Right lobe of liver (tissue), 6 donors: ENCODE data around the gene HNRNPA0. TPM values are rescaled to one million over a fixed set of nuclear protein-coding genes. Genes with fewer than 3 reads are reported as not detected.
A peak's percentile ranks its signal among the peaks of the same experiment; 100 is the strongest.

Experiments
- ATAC-seq, 4 donors: fragments of 200-7000 bp; cut with Tn5 transposase; one replicate each; pipeline ENCODE4 v1.9.1; 2020; ENCODE audit warnings: mild to moderate bottlenecking in 4 of 4, moderate library complexity in 4 of 4
- DNase-seq, 3 donors: peaks; one replicate each; pipeline ENCODE4 v3.0.0-alpha.2; 2020
- H3K27ac ChIP-seq, 3 donors: fragments of 200-600 bp; one replicate each; pipeline ENCODE4 v1.8.0; 2022
- H3K27me3 ChIP-seq, 2 donors: fragments of 200-600 bp; one replicate each; pipeline ENCODE4 v1.8.0; 2022
- H3K36me3 ChIP-seq, 4 donors: fragments of 200-600 bp; sonication (generic) in 1 of 4; one replicate each; pipeline versions ENCODE4 v1.5.1 to v1.8.0; 2017 to 2022; ENCODE audit warnings: control low read depth in 1 of 4
- H3K4me1 ChIP-seq, 4 donors: fragments of 200-600 bp; sonication (generic) in 1 of 4; one replicate each; pipeline versions ENCODE4 v1.5.1 to v1.8.0; 2017 to 2022; ENCODE audit warnings: control low read depth in 1 of 4
- H3K4me3 ChIP-seq, 3 donors: fragments of 200-600 bp; one replicate each; pipeline ENCODE4 v1.8.0; 2022
- H3K9me3 ChIP-seq, 4 donors: fragments of 200-600 bp; sonication (generic) in 1 of 4; one replicate each; pipeline versions ENCODE4 v1.5.1 to v1.8.0; 2017 to 2022; ENCODE audit warnings: control low read depth in 1 of 4
- POLR2A ChIP-seq: fragments of 450-650 bp; IDR thresholded peaks from one replicate; pipeline ENCODE4 v1.6.1; 2017; ENCODE audit warnings: antibody characterized with exemption, mild to moderate bottlenecking
- WGBS: methylation state at CpG from one replicate; pipeline ENCODE4 v1.1.6; 2018; ENCODE audit warnings: low coverage, low lambda C conversion rate; ENCODE audit not compliant: insufficient coverage; ENCODE audit errors: missing lambda C conversion rate; 5-methylcytosine and 5-hydroxymethylcytosine counted together
- intact Hi-C, 2 donors: fragments of 100-400 bp; cut with DNase I; formaldehyde crosslinking; loops; one replicate each; pipeline versions ENCODE4 v1.11.2 to v1.14.1; 2022
- long read RNA-seq: library from polyadenylated mRNA; unstranded; transcript quantifications from one replicate; pipeline ENCODE4 v2.0.0, GENCODE V29; 2019
- total RNA-seq, 6 experiments: library from RNA; depleted of rRNA in 2 of 6; stranded (reverse); fragments of >200 nt in 2 of 6; fragmentation: NEBNext Ultra II Directional in 3 of 6; extraction: Animal tissue kit (Norgen Biotek cat#: 25700) in 3 of 6; gene quantifications; one replicate each; pipeline versions ENCODE4 v1.1.0 to v1.2.4, GENCODE V29; 2016 to 2023
- TF ChIP-seq, protein P1 (sequence below), 4 donors: fragments of 200-600 bp in 3 of 4; fragments of 450-650 bp in 1 of 4; IDR thresholded peaks; one replicate each; pipeline versions ENCODE4 v1.5.1 to v1.8.0; 2016 to 2022; ENCODE audit warnings: antibody characterized with exemption in 4 of 4, mild to moderate bottlenecking in 2 of 4
- donor health status: DM: no; HTN: yes; CAD: no.
- donor health status: DM: no; HTN: no; CAD: no.
- donor health status: DM: no; HTN: no; CAD: no.
- donor health status: DM: no; HTN: yes; CAD: no.
- donor health status: DM: no; HTN: yes; CAD: no.

Gene HNRNPA0
- total RNA-seq: 1 to 10 TPM; 3.6 to 9.8 (median 8.1) TPM
- long read RNA-seq, full-length matches to known transcripts: 1 of 1 reads
- long read RNA-seq, partial matches to known transcripts: 0 of 1 reads
- long read RNA-seq, other reads (novel, unspliced or antisense): 0 of 1 reads

DNA sequence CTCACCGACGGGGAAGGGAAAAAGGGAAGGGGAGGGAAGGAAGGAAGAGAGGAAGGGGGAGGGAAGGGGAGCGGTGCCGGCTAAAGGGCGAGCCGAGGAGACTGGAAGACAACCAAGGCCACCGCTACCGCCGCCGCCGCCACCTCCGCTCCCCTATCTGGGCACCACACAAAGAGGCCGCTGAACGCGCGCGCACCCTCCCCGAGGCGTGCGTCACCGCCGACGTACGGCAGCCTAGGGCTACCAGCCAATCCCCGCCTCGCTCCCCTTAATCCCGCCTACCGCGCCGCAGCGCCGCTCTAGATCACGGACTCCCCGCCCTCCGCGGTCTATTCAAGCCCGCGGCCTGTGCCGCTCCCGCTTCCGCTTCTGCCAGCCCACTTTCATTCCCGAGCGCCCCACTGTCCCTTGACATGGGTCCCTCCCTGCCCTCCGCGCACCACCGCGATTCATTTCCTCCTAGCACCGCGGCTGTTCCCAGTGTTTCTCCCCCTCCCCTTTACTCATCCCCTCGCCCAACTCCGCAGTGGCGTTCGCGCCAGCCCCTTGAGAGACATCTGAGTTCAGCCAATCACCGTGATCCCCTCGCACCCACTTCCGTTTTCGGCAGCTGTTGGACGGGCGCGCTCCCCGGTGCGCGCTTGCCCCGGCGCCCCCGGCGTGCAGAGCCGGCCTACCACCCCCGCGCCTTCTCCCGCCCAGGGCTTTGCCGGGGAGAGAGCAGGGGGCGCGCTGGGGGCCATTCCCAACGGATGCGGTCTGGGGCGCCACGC is at the start of gene HNRNPA0:
Gene HNRNPA0, minus strand, starts transcription at position 176 of the 773 bp plus-strand sequence. CDS start 297 bp downstream, outside the sequence.
- peak; percentile 89 to 94 (median 92) for ATAC-seq
- 0% methylated on average over 19 of the region's 79 CpGs for WGBS
- DNase-seq: peak; percentile 98 to 99 (median 98)
- no peaks in the 10 kb centered on the region for H3K27me3 ChIP-seq
- peak within 1 kb of the TSS; percentile 99 for H3K27ac ChIP-seq
- H3K4me1 ChIP-seq: peaks cover 0 to 17% (median 5%) of the 10 kb centered on the region in 4 donors
- intact Hi-C loops: no loop called here
- H3K36me3 ChIP-seq: no peaks in the 10 kb centered on the region
- no peaks in the 10 kb centered on the region for H3K9me3 ChIP-seq
- TF ChIP-seq POLR2A: peak; percentile 98
- TF ChIP-seq, protein P1, sequence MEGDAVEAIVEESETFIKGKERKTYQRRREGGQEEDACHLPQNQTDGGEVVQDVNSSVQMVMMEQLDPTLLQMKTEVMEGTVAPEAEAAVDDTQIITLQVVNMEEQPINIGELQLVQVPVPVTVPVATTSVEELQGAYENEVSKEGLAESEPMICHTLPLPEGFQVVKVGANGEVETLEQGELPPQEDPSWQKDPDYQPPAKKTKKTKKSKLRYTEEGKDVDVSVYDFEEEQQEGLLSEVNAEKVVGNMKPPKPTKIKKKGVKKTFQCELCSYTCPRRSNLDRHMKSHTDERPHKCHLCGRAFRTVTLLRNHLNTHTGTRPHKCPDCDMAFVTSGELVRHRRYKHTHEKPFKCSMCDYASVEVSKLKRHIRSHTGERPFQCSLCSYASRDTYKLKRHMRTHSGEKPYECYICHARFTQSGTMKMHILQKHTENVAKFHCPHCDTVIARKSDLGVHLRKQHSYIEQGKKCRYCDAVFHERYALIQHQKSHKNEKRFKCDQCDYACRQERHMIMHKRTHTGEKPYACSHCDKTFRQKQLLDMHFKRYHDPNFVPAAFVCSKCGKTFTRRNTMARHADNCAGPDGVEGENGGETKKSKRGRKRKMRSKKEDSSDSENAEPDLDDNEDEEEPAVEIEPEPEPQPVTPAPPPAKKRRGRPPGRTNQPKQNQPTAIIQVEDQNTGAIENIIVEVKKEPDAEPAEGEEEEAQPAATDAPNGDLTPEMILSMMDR (IDR thresholded peaks at IDR 0.05): no peak
- peak within 1 kb of the TSS; percentile 79 to 83 (median 80) for H3K4me3 ChIP-seq

DNA sequence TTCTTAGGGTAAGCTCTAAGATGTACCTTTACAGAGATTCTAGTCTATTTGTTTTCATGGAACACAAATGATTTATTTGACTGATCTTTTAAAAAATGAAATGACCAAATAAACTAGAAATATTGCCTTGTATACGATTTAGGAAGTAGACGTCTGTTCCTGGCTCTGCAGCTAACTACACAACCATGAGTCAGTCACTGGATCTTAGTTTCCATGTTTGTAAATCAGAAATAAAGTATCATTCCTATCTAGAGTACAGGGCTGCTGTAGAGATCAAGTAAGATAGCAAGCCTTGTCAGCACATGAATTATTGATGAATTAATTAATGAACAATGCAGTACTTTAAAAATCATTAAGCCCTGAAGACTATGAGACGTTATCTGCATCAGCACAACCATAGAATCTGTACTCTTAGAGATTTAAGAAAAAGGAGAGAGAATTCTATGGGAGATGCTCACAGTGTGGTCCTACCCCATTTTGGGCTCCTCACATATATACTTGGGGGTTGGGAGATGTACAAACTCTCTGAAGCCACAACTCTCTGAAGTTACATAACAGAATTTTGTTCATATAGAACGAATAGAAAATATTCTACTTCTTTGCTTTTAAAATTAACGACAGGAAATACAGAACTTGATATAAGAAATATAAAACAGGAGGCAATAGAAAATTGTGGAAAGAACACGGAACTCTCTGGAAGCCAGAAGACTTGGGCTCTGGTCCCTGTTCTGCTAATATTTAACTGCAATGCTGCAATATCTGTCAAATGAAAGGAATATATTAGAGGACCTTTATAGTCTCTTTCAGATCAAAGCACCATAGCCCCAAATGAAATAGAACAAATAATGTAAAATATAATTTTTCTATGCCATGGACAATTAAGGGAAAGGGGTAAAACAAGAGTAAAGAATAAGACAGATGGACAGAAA is 48.4 kb upstream of the HNRNPA0 start:
- Histone ChIP-seq H3K36me3 (no peaks in the 10 kb centered on the region), H3K27ac (peak overlapping the region in 1 of 3 donors; percentile 82), H3K27me3 (no peaks in the 10 kb centered on the region), H3K4me3 (peak overlapping the region in 1 of 3 donors; percentile 50), H3K4me1 (peaks cover 0 to 14% (median 0%) of the 10 kb centered on the region in 4 donors), H3K9me3 (no peaks in the 10 kb centered on the region)
- TF ChIP-seq, protein P1 (IDR thresholded peaks at IDR 0.05): no peak
- TF ChIP-seq POLR2A: no peak
- ATAC-seq (peak; percentile 87 to 96 (median 88)), DNase-seq (no peak)
- WGBS: 39% methylated on average over 6 of the region's 6 CpGs
- intact Hi-C loops: no loop called here

DNA sequence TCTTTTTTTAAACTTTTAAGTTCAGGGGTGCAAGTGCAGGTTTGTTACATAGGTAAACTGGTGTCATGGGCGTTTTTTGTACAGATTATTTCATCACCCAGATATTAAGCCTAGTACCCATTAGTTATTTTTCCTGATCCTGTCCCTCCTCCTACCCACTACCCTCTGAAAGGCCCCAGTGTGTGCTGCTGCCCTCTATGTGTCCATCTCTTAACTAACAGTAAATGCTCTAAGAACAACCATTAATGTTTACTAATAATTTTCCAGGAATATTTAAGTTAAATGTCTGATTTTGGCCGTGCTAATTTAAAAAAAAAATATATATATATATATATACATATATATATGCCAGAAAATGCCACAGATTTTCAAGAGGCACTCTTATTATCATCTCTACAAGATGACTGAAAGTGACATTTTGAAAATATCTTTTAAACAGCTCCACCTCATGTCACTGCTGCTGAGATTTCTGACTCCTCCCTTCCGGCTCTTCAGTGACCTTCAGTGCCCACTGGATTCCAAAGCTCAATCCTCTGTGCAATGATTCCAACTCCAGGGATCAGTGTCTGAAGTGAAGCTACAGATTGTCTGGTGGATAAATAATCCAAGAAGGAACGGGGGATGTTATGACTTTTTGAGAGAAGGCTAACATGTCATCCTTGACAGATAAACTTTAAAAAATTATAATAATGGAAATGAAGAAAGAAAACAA is 46.7 kb upstream of the HNRNPA0 start:
- Histone ChIP-seq H3K27me3 (no peaks in the 10 kb centered on the region), H3K36me3 (no peaks in the 10 kb centered on the region), H3K27ac (peak overlapping the region in 1 of 3 donors; percentile 82), H3K4me3 (peak overlapping the region in 1 of 3 donors; percentile 50), H3K9me3 (no peaks in the 10 kb centered on the region), H3K4me1 (peaks cover 0 to 14% (median 0%) of the 10 kb centered on the region in 4 donors)
- intact Hi-C loops: no loop called here
- ATAC-seq (peak in 2 of 4 donors; percentile 77 to 81), DNase-seq (no peak)
- WGBS: 44% methylated on average over 4 of the region's 4 CpGs
- TF ChIP-seq, protein P1 (IDR thresholded peaks at IDR 0.05): no peak
- TF ChIP-seq POLR2A: no peak

DNA sequence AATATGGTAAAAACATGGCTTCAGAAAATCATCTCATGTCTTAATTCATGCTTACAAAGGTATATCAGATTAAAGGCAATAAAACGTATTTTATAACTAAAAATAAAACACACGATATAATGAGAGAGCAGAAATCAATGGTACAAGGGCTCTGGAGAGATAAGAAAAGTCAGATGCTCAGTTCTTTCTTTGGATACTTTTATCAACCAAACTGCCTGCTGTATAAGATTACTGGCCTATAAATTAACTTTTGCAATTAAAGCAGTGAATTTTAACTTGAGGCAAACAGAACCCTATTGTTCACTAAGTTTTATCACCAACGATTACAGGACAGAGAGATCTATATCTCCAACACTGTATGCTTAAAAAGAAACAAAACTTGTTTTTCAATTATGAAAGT is 42.1 kb upstream of the HNRNPA0 start:
- intact Hi-C loops: no loop called here
- no peak overlapping the region for H3K4me3 ChIP-seq
- 49% methylated on average over 3 of the region's 3 CpGs for WGBS
- DNase-seq (no peak), ATAC-seq (no peak)
- TF ChIP-seq, protein P1 (IDR thresholded peaks at IDR 0.05): no peak
- TF ChIP-seq POLR2A: no peak
- H3K9me3 ChIP-seq: no peaks in the 10 kb centered on the region
- H3K36me3 ChIP-seq: no peaks in the 10 kb centered on the region
- no peaks in the 10 kb centered on the region for H3K27me3 ChIP-seq
- no peak overlapping the region for H3K27ac ChIP-seq
- H3K4me1 ChIP-seq: no peaks in the 10 kb centered on the region
